ENCODE data around the gene TRIM66.

Gene TRIM66

GRCh38 chr11:8682303-8683114 is at the start of gene TRIM66, which contains the start of gene RPL27A:
Gene TRIM66, minus strand, starts transcription at chr11:8682665. Its CDS starts 10,391 bp downstream, at chr11:8672274.
Gene RPL27A, plus strand, starts transcription at chr11:8682792. Its CDS starts 22 bp downstream, at chr11:8682814.
- DNase-seq (ENCODE audit: low spot score) = peak; percentile 99

GRCh38 chr11:8731647-8732323 is 49.3 kb upstream of the TRIM66 start:
- no peak for DNase-seq (ENCODE audit: low spot score)

- no peak for DNase-seq (ENCODE audit: low spot score)
Observed at GRCh38 chr11:8730697-8731020, 48.2 kb upstream of the TRIM66 start.

GRCh38 chr11:8729837-8730696 is 47.6 kb upstream of the TRIM66 start:
- no peak for DNase-seq (ENCODE audit: low spot score)

- DNase-seq (ENCODE audit: low spot score) = no peak
Observed at GRCh38 chr11:8729067-8729466, 46.6 kb upstream of the TRIM66 start.

- no peak for DNase-seq (ENCODE audit: low spot score)
Observed at GRCh38 chr11:8728563-8728962, 46.1 kb upstream of the TRIM66 start.

GRCh38 chr11:8726395-8726794 is 43.9 kb upstream of the TRIM66 start:
- no peak for DNase-seq (ENCODE audit: low spot score)

GRCh38 chr11:8724682-8725081 is 42.2 kb upstream of the TRIM66 start:
- DNase-seq (ENCODE audit: low spot score) = no peak

- DNase-seq (ENCODE audit: low spot score) = no peak
Observed at GRCh38 chr11:8723711-8724110, 41.2 kb upstream of the TRIM66 start.

- DNase-seq (ENCODE audit: low spot score) = no peak
Observed at GRCh38 chr11:8722809-8723208, 40.3 kb upstream of the TRIM66 start.

- DNase-seq (ENCODE audit: low spot score) = no peak
Observed at GRCh38 chr11:8721609-8722500, 39.4 kb upstream of the TRIM66 start.

GRCh38 chr11:8720868-8721608 is 38.6 kb upstream of the TRIM66 start:
- DNase-seq (ENCODE audit: low spot score) = no peak

- no peak for DNase-seq (ENCODE audit: low spot score)
Observed at GRCh38 chr11:8720352-8720751, 37.9 kb upstream of the TRIM66 start.

- DNase-seq (ENCODE audit: low spot score) = no peak
Observed at GRCh38 chr11:8719721-8720120, 37.3 kb upstream of the TRIM66 start.

- no peak for DNase-seq (ENCODE audit: low spot score)
Observed at GRCh38 chr11:8719211-8719649, 36.8 kb upstream of the TRIM66 start.

- no peak for DNase-seq (ENCODE audit: low spot score)
Observed at GRCh38 chr11:8717876-8718753, 35.6 kb upstream of the TRIM66 start.

GRCh38 chr11:8717544-8717875 is 35.0 kb upstream of the TRIM66 start:
- no peak for DNase-seq (ENCODE audit: low spot score)

- DNase-seq (ENCODE audit: low spot score) = no peak
Observed at GRCh38 chr11:8715501-8715900, 33.0 kb upstream of the TRIM66 start.

GRCh38 chr11:8714622-8715225 is 32.3 kb upstream of the TRIM66 start:
- no peak for DNase-seq (ENCODE audit: low spot score)
